Natural killer cell (primary cell): Measurements from ENCODE around the gene OLIG3. TPM values are rescaled to one million over a fixed set of nuclear protein-coding genes. Genes with fewer than 3 reads are reported as not detected.

Experiments
- ATAC-seq, 3 donors: fragments of 150-1000 bp in 2 of 3; fragments of 200-7000 bp in 1 of 3; cut with Tn5 transposase; 1 replicate in 1 of 3; 2 replicates in 2 of 3; pipeline ENCODE4 v1.10.0; 2021; ENCODE audit warnings: mild to moderate bottlenecking in 2 of 3, moderate library complexity in 2 of 3
- DNase-seq, 2 donors: peaks; one replicate each; pipeline versions ENCODE4 v3.0.0 to v3.0.0-alpha.2; 2013 to 2021; ENCODE audit warnings: mixed read lengths in 1 of 2
- H3K27ac ChIP-seq: one replicate; pipeline ENCODE4 v1.5.1; 2013; ENCODE audit warnings: mild to moderate bottlenecking, low read length
- H3K27me3 ChIP-seq: one replicate; pipeline ENCODE4 v1.6.1; 2013; ENCODE audit warnings: low read length; ENCODE audit not compliant: control insufficient read depth, insufficient read depth
- H3K36me3 ChIP-seq: one replicate; pipeline ENCODE4 v1.6.1; 2013; ENCODE audit warnings: low read length; ENCODE audit not compliant: control insufficient read depth, insufficient read depth
- H3K4me1 ChIP-seq: one replicate; pipeline ENCODE4 v1.6.1; 2013; ENCODE audit warnings: low read length; ENCODE audit not compliant: control insufficient read depth, insufficient read depth
- H3K4me3 ChIP-seq: one replicate; pipeline ENCODE4 v1.5.1; 2013; ENCODE audit warnings: low read length
- H3K9me3 ChIP-seq: one replicate; pipeline ENCODE4 v1.6.1; 2013; ENCODE audit warnings: low read length; ENCODE audit not compliant: control insufficient read depth, insufficient read depth
- H3K27ac Mint-ChIP-seq, 2 donors: one replicate each; pipeline ENCODE4 v1.8.0; 2022; ENCODE audit warnings: mild to moderate bottlenecking in 2 of 2, mixed read lengths in 2 of 2, moderate library complexity in 1 of 2
- H3K27me3 Mint-ChIP-seq, 2 donors: one replicate each; pipeline ENCODE4 v1.8.0; 2022; ENCODE audit warnings: low read depth in 2 of 2, mixed read lengths in 2 of 2
- H3K36me3 Mint-ChIP-seq: one replicate; pipeline ENCODE4 v1.8.0; 2022; ENCODE audit warnings: mixed read lengths
- H3K4me1 Mint-ChIP-seq, 2 donors: one replicate each; pipeline ENCODE4 v1.8.0; 2022; ENCODE audit warnings: mixed read lengths in 2 of 2
- H3K4me3 Mint-ChIP-seq: one replicate; pipeline ENCODE4 v1.8.0; 2022; ENCODE audit warnings: mild to moderate bottlenecking, moderate library complexity, mixed read lengths
- H3K9me3 Mint-ChIP-seq, 2 donors: one replicate each; pipeline ENCODE4 v1.8.0; 2022; ENCODE audit warnings: mixed read lengths in 2 of 2
- CTCF ChIP-seq: fragments of 200-600 bp; IDR thresholded peaks from one replicate; pipeline ENCODE4 v1.8.0; 2022; ENCODE audit warnings: antibody characterized with exemption
- WGBS: methylation state at CpG from one replicate; pipeline ENCODE4 v1.1.7; 2013; ENCODE audit warnings: missing lambda C conversion rate; ENCODE audit not compliant: insufficient coverage; 5-methylcytosine and 5-hydroxymethylcytosine counted together
- intact Hi-C: fragments of 100-400 bp; cut with micrococcal nuclease; formaldehyde crosslinking; loops from one replicate; pipeline ENCODE4 v1.14.2; 2022
- total RNA-seq, 4 donors: library from RNA; stranded (reverse); fragments of 120-200 nt in 1 of 4; gene quantifications; one replicate each; pipeline versions ENCODE4 v1.2.3 to v1.2.4, GENCODE V29; 2013 to 2022

OLIG3 gene
- total RNA-seq, 3 donors from 2014 or later (not counting 1 experiment from before 2014, with no cell fraction given): not detected

DNA sequence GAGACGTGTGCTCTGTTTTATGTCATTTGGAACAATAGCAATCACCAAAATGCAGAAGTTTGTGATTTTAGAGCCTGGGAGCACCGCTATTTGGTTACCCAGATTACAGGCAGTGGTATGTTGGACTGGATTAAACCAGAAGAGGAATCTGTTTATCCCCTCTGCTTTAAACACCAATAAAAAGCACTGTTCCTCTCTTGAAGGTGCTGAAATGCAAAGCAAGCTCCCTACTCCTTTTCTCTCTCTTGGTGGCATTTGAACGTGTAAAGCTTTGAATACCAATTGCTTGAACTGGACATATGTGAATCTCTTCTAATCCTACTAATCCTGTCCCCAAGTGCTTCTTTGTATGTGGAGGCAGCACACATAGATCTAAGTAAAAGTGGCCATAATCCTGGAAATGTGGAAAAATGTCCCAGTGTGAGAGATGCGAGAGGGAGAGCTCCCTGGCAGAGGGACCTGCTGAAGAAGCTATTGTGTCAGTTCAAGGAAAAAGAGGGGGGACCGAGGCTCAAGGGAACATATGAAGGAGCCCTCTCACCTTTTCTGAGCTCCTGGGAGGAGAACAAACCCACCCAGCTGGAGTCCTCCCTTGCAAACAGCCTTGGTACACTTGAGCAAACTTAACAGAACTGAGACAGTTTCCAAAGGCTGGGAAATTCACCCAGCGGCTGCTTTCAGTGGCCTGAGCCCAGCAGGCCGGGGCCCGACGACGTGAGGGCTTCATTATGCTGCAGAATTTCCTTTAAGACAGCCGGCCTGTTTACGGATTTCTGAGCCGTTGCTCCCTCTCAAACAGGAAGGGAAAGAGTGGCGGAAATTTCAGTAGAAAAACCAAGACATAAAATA, 18.8 kb upstream of the OLIG3 start:
- H3K4me3 ChIP-seq: no peak overlapping the region
- H3K9me3 ChIP-seq: peaks cover 4% of the 10 kb centered on the region
- ATAC-seq (no peak), DNase-seq (no peak)
- H3K27ac Mint-ChIP-seq: no peak overlapping the region
- peaks cover 68% of the 10 kb centered on the region for H3K27me3 ChIP-seq
- no peaks in the 10 kb centered on the region for H3K36me3 ChIP-seq
- H3K4me1 Mint-ChIP-seq: no peaks in the 10 kb centered on the region
- no peak for TF ChIP-seq CTCF
- H3K27ac ChIP-seq: no peak overlapping the region
- H3K27me3 Mint-ChIP-seq: peaks cover 55 to 85% of the 10 kb centered on the region in 2 donors
- no peak overlapping the region for H3K4me3 Mint-ChIP-seq
- H3K36me3 Mint-ChIP-seq: peaks cover 12% of the 10 kb centered on the region
- H3K9me3 Mint-ChIP-seq: peaks cover 0 to 3% of the 10 kb centered on the region in 2 donors
- H3K4me1 ChIP-seq: no peaks in the 10 kb centered on the region
- 27% methylated on average over 13 of the region's 14 CpGs for WGBS
- intact Hi-C loops: no loop called here

GRCh38 chr6:137510923-137511322, 16.7 kb upstream of the OLIG3 start:
- Histone ChIP-seq H3K4me3 (no peak overlapping the region), H3K27ac (no peak overlapping the region), H3K9me3 (peaks cover 4% of the 10 kb centered on the region), H3K27me3 (peaks cover 56% of the 10 kb centered on the region), H3K4me1 (no peaks in the 10 kb centered on the region), H3K36me3 (no peaks in the 10 kb centered on the region)
- Mint-ChIP-seq H3K27me3 (peaks cover 53 to 85% of the 10 kb centered on the region in 2 donors), H3K36me3 (peaks cover 6% of the 10 kb centered on the region), H3K27ac (no peak overlapping the region), H3K4me3 (no peak overlapping the region), H3K9me3 (peaks cover 2 to 5% of the 10 kb centered on the region in 2 donors), H3K4me1 (no peaks in the 10 kb centered on the region)
- WGBS: 76% methylated on average over 2 of the region's 2 CpGs
- TF ChIP-seq CTCF: no peak
- intact Hi-C loops: no loop called here
- ATAC-seq: no peak
- DNase-seq: no peak

DNA sequence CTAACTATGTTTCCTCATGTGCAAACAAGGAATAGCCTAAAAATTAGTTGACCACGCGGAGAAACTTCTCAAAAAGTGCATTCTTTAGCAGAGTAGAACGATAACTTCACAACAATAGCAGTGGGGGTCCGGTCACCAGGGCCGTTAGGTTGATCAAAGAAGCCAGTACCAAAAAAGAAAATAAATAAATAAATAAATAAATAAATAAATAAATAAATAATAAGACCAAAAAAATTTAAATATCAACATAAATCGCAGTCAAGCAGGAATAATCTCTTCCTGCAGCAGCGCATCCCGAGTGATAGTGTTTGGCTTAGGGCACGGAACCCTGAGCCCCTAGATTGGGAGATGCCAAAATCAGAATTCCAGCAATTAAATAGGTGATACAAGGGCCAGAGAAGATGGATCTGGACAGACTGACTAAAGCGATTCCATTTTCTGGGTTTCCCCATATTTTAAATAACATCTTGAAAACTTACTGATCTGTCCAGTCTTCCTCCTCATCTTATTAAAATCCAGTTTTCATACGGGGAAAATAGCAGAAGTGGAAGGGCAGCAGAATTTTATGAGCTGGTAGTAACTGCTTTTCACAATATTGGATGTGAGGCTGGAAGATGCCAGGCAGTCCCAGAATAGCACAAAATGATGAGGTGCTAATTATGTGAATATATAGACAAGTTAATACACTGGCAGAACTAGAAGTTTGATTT, 4.4 kb upstream of the OLIG3 start:
- Histone ChIP-seq H3K27me3 (peaks cover 84% of the 10 kb centered on the region), H3K36me3 (no peaks in the 10 kb centered on the region), H3K9me3 (peaks cover 8% of the 10 kb centered on the region), H3K4me1 (peaks cover 43% of the 10 kb centered on the region), H3K27ac (no peak overlapping the region), H3K4me3 (no peak overlapping the region)
- no peak for DNase-seq
- Mint-ChIP-seq H3K27ac (no peak overlapping the region), H3K4me3 (no peak overlapping the region), H3K4me1 (peaks cover 19 to 26% of the 10 kb centered on the region in 2 donors), H3K9me3 (no peaks in the 10 kb centered on the region), H3K27me3 (peaks cover 58 to 75% of the 10 kb centered on the region in 2 donors), H3K36me3 (no peaks in the 10 kb centered on the region)
- TF ChIP-seq CTCF: no peak
- ATAC-seq: no peak
- WGBS: 28% methylated on average over 9 of the region's 11 CpGs
- intact Hi-C loops: no loop called here
